GM12875 (cell line): ENCODE data around the gene MSI2.

ENCODE experiments used
- H3K4me3 ChIP-seq: one replicate; pipeline ENCODE4 v1.5.1; 2011; ENCODE audit warnings: low read depth, low read length, control low read depth
- TF ChIP-seq, protein P1 (sequence below): IDR thresholded peaks from 2 replicates; pipeline ENCODE4 v1.5.1; 2011; ENCODE audit warnings: low read depth, mild to moderate bottlenecking, control low read depth, inconsistent platforms, low read length, moderate library complexity, borderline replicate concordance; ENCODE audit not compliant: insufficient read depth

Gene MSI2

DNA sequence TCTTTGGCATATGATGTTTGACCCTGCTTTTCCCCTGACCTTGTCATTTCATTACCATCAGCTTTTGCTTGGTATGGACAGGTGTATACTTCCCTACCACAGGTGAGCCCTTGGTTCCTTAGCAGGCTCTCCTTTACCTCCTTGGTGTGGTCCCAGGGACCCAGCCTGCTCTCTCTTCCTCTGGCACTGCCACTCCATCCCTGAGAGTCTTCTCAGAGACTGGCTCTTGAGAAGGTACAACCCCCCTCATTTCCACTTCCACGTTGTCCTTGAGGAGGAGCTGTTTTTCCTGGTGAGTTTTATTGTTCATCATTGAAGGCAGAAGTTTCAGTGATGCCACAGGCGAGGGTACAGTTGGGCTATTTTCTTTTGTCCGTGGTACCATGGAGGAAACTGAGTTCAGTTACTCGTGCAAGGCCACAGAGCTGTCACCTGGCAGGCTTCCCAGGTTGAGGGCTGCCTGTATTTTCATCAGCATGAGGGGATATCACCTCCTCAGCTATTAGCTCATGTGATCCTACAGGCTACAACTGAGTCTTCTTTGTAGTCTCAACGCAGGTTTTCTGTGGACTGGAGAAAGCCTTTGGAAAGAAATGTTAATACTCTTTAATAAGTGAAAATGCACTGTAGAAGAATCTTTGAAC is 52.3 kb downstream of the MSI2 start:
- no peak overlapping the region for H3K4me3 ChIP-seq
- TF ChIP-seq, protein P1, sequence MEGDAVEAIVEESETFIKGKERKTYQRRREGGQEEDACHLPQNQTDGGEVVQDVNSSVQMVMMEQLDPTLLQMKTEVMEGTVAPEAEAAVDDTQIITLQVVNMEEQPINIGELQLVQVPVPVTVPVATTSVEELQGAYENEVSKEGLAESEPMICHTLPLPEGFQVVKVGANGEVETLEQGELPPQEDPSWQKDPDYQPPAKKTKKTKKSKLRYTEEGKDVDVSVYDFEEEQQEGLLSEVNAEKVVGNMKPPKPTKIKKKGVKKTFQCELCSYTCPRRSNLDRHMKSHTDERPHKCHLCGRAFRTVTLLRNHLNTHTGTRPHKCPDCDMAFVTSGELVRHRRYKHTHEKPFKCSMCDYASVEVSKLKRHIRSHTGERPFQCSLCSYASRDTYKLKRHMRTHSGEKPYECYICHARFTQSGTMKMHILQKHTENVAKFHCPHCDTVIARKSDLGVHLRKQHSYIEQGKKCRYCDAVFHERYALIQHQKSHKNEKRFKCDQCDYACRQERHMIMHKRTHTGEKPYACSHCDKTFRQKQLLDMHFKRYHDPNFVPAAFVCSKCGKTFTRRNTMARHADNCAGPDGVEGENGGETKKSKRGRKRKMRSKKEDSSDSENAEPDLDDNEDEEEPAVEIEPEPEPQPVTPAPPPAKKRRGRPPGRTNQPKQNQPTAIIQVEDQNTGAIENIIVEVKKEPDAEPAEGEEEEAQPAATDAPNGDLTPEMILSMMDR, result no peak

DNA sequence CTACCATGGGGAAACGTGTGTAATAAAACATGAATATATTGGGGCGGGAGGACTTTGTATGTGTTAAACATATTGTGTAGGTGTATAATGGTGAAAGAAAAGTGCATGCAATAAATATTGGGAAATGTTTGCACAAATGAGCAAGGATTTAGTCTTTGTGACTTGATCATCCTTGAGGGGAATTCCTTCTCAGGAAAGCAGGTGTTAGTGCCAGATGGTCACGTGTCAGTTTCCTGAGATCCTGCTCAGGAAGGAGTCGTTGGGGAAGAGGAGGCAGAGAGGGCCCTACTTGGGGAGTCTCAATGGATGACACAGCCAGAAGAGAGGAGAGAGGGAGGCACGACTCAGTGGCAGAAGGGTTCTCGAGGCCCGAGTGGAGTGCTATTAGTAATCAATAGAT is 53.2 kb downstream of the MSI2 start:
- TF ChIP-seq, protein P1, result no peak
- H3K4me3 ChIP-seq, result no peak overlapping the region

DNA sequence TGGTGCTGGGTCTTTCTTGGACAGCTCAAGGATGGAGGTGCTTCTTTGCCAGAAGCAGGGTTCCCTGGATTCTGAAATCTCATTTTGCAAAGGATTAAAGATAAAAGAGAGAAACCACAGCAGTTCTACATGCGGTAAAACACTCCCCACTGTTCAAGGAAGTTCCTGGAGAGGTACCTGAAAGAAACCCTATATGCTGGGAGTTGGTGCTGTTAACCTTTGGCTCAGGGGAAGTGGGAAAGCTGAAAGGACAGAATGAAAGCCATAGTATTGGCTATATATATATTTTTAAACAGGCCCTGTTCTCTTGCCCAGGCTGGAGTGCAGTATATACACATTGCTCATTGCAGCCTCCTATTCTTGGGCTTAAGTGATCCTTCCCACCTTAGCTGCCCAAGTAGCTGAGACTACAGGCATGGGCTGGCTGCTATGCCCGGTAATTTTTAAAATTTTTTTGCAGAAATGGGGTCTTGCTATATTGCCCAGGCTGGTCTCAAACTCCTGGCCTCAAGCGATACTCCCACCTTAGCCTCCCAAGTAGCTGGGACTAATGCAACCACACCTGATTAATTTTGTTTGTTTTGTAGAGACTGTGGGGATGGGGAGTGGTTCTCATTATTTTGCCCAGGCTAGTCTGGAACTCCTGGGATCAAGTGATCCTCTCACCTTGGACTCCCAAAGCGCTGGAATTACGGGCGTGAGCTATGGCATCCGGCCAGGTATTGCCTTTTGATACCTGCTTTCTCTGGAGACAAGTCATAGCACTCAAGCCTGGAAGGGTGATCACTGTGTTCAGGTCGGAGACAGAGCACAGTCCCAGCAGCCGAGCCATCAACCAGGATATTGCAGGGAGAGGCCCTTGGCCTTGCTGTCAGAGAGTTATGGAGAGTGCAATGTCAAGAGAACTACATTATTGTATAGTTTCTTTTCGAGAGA is 55.2 kb downstream of the MSI2 start:
- TF ChIP-seq, protein P1, result no peak

DNA sequence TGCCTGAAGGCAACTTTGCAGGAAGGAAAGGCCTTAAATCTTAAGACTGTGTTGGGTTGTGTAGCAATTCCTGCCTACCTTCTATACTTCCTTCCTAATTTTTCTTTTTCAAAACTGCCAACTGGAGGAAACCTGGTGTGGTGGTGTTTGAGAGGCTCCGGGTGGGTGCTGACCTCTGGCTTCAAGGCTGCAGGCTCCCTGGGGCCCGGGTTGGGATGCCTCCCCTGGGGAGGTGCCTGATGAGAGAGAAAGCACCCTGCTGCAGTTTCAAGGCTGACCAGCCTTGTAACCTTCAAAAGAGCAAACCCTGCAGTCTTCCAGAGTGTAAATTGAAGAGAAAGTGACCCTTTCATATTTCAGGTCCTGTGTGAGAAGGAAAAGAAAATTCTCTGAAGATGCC is 55.9 kb downstream of the MSI2 start:
- no peak overlapping the region for H3K4me3 ChIP-seq
- TF ChIP-seq, protein P1, result no peak

More for the DNA sequence above, 55.2 kb downstream of the MSI2 start:
- H3K4me3 ChIP-seq, result no peak overlapping the region

GRCh38 chr17:57313097-57313835 is 56.9 kb downstream of the MSI2 start:
- no peak overlapping the region for H3K4me3 ChIP-seq

DNA sequence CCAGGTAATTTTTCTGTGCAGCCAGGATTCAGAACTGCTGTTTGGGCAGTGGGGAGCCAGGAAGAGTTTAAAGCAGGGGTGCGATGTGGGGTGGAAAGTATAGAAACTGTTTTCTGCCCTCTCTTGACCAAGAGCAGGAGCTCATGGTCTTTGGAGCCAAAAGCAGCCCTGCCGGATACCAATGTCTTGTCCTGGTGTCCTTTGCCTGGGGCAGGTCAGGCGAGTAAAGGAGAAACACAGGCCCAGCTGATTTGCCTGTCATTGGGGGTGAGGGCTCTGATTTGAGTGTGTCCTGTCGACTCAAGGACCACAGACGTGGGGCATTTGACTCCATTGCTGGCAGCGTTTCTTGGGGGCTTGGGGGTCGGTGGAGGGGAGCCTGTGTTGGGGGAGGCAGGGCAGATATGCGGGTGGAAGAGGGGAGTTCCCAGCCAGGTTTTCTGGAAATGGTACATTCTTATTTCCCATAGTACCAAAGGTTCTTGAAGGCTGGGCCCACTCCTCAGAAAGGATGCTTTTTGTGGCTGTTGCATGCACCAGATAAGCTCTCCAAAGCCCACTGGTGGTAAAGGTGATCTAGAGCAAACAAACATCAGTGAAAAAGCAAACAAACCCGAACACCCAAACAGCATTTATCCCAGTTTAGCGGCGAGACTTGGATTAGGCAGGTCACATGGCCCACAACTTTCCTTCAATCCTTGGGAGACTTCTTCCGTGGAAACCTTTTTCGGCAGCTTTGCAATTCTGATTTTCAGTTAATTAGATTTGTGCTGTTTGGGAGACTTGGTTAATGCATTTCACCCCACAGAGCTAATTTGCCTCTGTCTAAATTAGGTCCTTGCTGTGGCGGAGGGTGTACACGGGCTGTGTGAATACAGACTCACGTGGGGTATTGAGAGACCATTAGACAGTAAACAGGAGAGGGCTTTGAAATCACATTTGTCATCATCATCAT is 59.0 kb downstream of the MSI2 start:
- TF ChIP-seq, protein P1, result no peak

More at GRCh38 chr17:57313097-57313835, 56.9 kb downstream of the MSI2 start:
- TF ChIP-seq, protein P1, result no peak

More for the DNA sequence above, 59.0 kb downstream of the MSI2 start:
- H3K4me3 ChIP-seq, result no peak overlapping the region
